B cell (primary cell): ENCODE results near the gene MRGPRX4. TPM values are rescaled to one million over a fixed set of nuclear protein-coding genes. Genes with fewer than 3 reads are reported as not detected.

Experiments
- ATAC-seq: fragments of 200-7000 bp; cut with Tn5 transposase; one replicate; pipeline ENCODE4 v1.10.0; 2021; ENCODE audit warnings: low read depth, mild to moderate bottlenecking, moderate number of reproducible peaks, moderate library complexity
- CTCF ChIA-PET: fragments of 350-600 bp; sonication (Branson Sonifier 250); formaldehyde crosslinking; loops from one replicate; lab custom pipeline; 2021; ENCODE audit warnings: antibody characterized with exemption, inconsistent platforms; lab: Charles Lee
- POLR2A ChIA-PET: fragments of 350-600 bp; sonication (Branson Sonifier 250); formaldehyde crosslinking; loops from one replicate; lab custom pipeline; 2021; ENCODE audit warnings: antibody characterized with exemption; lab: Charles Lee
- DNase-seq: peaks from one replicate; pipeline ENCODE4 v3.0.0; 2013
- H2AFZ ChIP-seq: 2 replicates; pipeline ENCODE4 v1.6.1; 2012; ENCODE audit warnings: mild to moderate bottlenecking, low read depth, low read length; ENCODE audit not compliant: insufficient read depth, poor library complexity, severe bottlenecking
- H3K27ac ChIP-seq, 2 donors: 1 replicate in 1 of 2; 2 replicates in 1 of 2; pipeline ENCODE4 v1.5.1; 2012 to 2013; ENCODE audit warnings: low read length in 2 of 2, mild to moderate bottlenecking in 2 of 2, moderate library complexity in 1 of 2
- H3K27me3 ChIP-seq, 4 experiments: fragments of 200-600 bp in 1 of 4; sonication (generic) in 1 of 4; replicated peaks in 1 of 4; 1 replicate in 2 of 4; 2 replicates in 2 of 4; pipeline versions ENCODE4 v1.6.1 to v1.7.0; 2013 to 2016; ENCODE audit warnings: low read length in 3 of 4, mild to moderate bottlenecking in 2 of 4, mixed read lengths in 1 of 4, moderate library complexity in 1 of 4; ENCODE audit not compliant: insufficient read depth in 4 of 4, control insufficient read depth in 3 of 4; ENCODE audit errors: control extremely low read depth in 1 of 4
- H3K36me3 ChIP-seq, 2 experiments: replicated peaks in 1 of 2; 1 replicate in 1 of 2; 2 replicates in 1 of 2; pipeline versions ENCODE4 v1.6.1 to v1.7.1; 2013; ENCODE audit warnings: low read length in 1 of 2; ENCODE audit not compliant: insufficient read depth in 2 of 2, control insufficient read depth in 1 of 2; ENCODE audit errors: control extremely low read depth in 1 of 2, extremely low read depth in 1 of 2
- H3K4me1 ChIP-seq, 2 donors: fragments of 200-600 bp in 1 of 2; sonication (generic) in 1 of 2; 1 replicate in 1 of 2; 2 replicates in 1 of 2; pipeline versions ENCODE4 v1.5.1 to v1.6.1; 2013 to 2017; ENCODE audit warnings: low read length in 2 of 2; ENCODE audit not compliant: control insufficient read depth in 2 of 2, insufficient read depth in 2 of 2
- H3K4me2 ChIP-seq: replicated peaks from 2 replicates; pipeline ENCODE3; 2012; ENCODE audit warnings: mild to moderate bottlenecking, low read depth, low read length; ENCODE audit not compliant: poor library complexity, severe bottlenecking
- H3K4me3 ChIP-seq, 5 experiments: fragments of 200-600 bp in 1 of 5; sonication (generic) in 1 of 5; 1 replicate in 3 of 5; 2 replicates in 2 of 5; pipeline versions ENCODE4 v1.5.1 to v1.7.0; 2011 to 2016; ENCODE audit warnings: low read length in 4 of 5, mild to moderate bottlenecking in 4 of 5, low read depth in 2 of 5, control low read depth in 1 of 5, moderate library complexity in 1 of 5; ENCODE audit not compliant: insufficient read depth in 1 of 5; ENCODE audit errors: control extremely low read depth in 1 of 5, extremely low read depth in 1 of 5
- H3K79me2 ChIP-seq: fragments of 200-600 bp; sonication (generic); one replicate; pipeline ENCODE4 v1.6.0; 2016; ENCODE audit warnings: low read length; ENCODE audit not compliant: control insufficient read depth, insufficient read depth
- H3K9ac ChIP-seq: fragments of 200-600 bp; sonication (generic); 2 replicates; pipeline ENCODE4 v1.6.1; 2017; ENCODE audit warnings: mild to moderate bottlenecking, low read length, moderate library complexity
- H3K9me3 ChIP-seq, 3 donors: one replicate each; pipeline versions ENCODE4 v1.6.1 to v1.7.1; 2013; ENCODE audit warnings: low read length in 2 of 3; ENCODE audit not compliant: control insufficient read depth in 2 of 3, insufficient read depth in 1 of 3; ENCODE audit errors: control extremely low read depth in 1 of 3
- H4K20me1 ChIP-seq: 2 replicates; pipeline ENCODE4 v1.6.0; 2012; ENCODE audit warnings: mild to moderate bottlenecking, low read length; ENCODE audit not compliant: insufficient read depth, control insufficient read depth, poor library complexity, severe bottlenecking
- H3K27ac Mint-ChIP-seq: one replicate; pipeline ENCODE4 v1.8.0; 2021; ENCODE audit warnings: mixed read lengths
- H3K27me3 Mint-ChIP-seq: one replicate; pipeline ENCODE4 v1.8.0; 2021; ENCODE audit warnings: mixed read lengths
- H3K4me1 Mint-ChIP-seq: one replicate; pipeline ENCODE4 v1.8.0; 2021; ENCODE audit warnings: mixed read lengths
- H3K4me3 Mint-ChIP-seq: one replicate; pipeline ENCODE4 v1.8.0; 2021; ENCODE audit warnings: mixed read lengths
- H3K9me3 Mint-ChIP-seq: one replicate; pipeline ENCODE4 v1.8.0; 2022; ENCODE audit warnings: mixed read lengths; ENCODE audit not compliant: insufficient read depth
- EZH2 ChIP-seq: IDR thresholded peaks from 2 replicates; pipeline ENCODE4 v1.6.1; 2012; ENCODE audit warnings: borderline replicate concordance, low read depth, mild to moderate bottlenecking, moderate library complexity, low read length; ENCODE audit not compliant: insufficient read depth, poor library complexity, severe bottlenecking
- WGBS: methylation state at CpG from one replicate; pipeline ENCODE4 v1.1.5; 2013; ENCODE audit warnings: missing lambda C conversion rate; ENCODE audit not compliant: insufficient coverage; 5-methylcytosine and 5-hydroxymethylcytosine counted together
- intact Hi-C: fragments of 100-400 bp; cut with micrococcal nuclease; formaldehyde crosslinking; loops from one replicate; pipeline ENCODE4 v1.10.0; 2022
- polyA plus RNA-seq: library from polyadenylated mRNA; depleted of rRNA; stranded (reverse); fragments of >200 nt; gene quantifications from 2 replicates; pipeline ENCODE4 v1.2.3, GENCODE V29; 2012
- total RNA-seq, 2 donors: library from RNA; stranded (reverse); fragments of 120-200 nt in 1 of 2; gene quantifications; 1 replicate in 1 of 2; 2 replicates in 1 of 2; pipeline versions ENCODE4 v1.2.3 to v1.2.4, GENCODE V29; 2013 to 2022
- TF ChIP-seq, protein P1 (sequence below): fragments of 200-600 bp; IDR thresholded peaks from one replicate; pipeline ENCODE4 v1.8.0; 2022; ENCODE audit warnings: antibody characterized with exemption, mild to moderate bottlenecking

Gene MRGPRX4
- total and polyA plus RNA-seq, 2 donors (not counting 1 experiment from before 2014, with no cell fraction given), result 0.12 TPM; not detected in 1

DNA sequence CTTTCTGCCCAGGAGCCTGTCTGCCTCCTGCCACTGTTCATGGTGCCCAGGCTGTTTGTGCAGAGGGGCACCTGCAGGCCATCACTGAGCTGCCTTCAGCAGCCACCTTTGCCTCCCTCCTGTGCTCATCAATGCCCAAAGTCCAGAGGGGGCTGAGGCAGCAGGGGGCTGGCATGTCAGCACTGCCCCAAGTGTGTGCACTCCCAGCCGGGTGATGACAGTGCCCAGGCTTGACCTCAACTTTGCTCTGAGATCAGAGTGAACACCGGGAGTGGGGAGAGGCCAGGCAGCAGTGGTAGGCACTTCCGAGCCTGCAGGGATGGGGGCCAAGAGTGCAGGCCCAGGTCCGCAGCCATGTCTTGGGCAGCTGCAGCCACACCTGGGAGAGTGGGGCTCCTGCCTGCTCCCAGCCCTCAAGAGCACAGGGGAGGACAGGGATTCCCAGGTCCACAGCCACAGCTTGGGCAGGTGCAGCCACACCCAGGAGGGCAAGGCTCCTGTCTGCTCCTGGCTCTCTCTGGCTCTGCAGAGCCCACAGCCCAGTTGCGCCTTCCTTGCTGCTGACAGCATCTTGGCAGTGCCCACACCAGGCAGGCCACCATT, 48.7 kb downstream of the MRGPRX4 start:
- Histone ChIP-seq H3K9ac (no peak overlapping the region), H3K36me3 (no peaks in the 10 kb centered on the region), H4K20me1 (no peaks in the 10 kb centered on the region), H3K4me1 (peaks cover 5 to 9% of the 10 kb centered on the region in 2 donors), H3K4me3 (no peak overlapping the region), H3K4me2 (no peak overlapping the region), H2AFZ (no peak overlapping the region), H3K27me3 (peaks cover 0 to 4% (median 0%) of the 10 kb centered on the region in 4 experiments), H3K9me3 (peaks cover 0 to 16% (median 0%) of the 10 kb centered on the region in 3 donors), H3K79me2 (no peaks in the 10 kb centered on the region), H3K27ac (no peak overlapping the region)
- ChIA-PET POLR2A (no interaction called here), CTCF (interaction anchor here (0.9 kb wide), 1 partner anchor 23 kb away, joined by 3 read pairs; no protein-coding TSS in a partner anchor)
- no peak for TF ChIP-seq EZH2
- TF ChIP-seq, protein P1, sequence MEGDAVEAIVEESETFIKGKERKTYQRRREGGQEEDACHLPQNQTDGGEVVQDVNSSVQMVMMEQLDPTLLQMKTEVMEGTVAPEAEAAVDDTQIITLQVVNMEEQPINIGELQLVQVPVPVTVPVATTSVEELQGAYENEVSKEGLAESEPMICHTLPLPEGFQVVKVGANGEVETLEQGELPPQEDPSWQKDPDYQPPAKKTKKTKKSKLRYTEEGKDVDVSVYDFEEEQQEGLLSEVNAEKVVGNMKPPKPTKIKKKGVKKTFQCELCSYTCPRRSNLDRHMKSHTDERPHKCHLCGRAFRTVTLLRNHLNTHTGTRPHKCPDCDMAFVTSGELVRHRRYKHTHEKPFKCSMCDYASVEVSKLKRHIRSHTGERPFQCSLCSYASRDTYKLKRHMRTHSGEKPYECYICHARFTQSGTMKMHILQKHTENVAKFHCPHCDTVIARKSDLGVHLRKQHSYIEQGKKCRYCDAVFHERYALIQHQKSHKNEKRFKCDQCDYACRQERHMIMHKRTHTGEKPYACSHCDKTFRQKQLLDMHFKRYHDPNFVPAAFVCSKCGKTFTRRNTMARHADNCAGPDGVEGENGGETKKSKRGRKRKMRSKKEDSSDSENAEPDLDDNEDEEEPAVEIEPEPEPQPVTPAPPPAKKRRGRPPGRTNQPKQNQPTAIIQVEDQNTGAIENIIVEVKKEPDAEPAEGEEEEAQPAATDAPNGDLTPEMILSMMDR, result no peak
- H3K9me3 Mint-ChIP-seq, result no peaks in the 10 kb centered on the region
- H3K27ac Mint-ChIP-seq, result no peak overlapping the region
- intact Hi-C loops, result no loop called here
- no peak overlapping the region for H3K4me3 Mint-ChIP-seq
- WGBS, result 79% methylated on average over 5 of the region's 5 CpGs
- DNase-seq (no peak), ATAC-seq (no peak)
- no peaks in the 10 kb centered on the region for H3K4me1 Mint-ChIP-seq
- H3K27me3 Mint-ChIP-seq, result peaks cover 12% of the 10 kb centered on the region

DNA sequence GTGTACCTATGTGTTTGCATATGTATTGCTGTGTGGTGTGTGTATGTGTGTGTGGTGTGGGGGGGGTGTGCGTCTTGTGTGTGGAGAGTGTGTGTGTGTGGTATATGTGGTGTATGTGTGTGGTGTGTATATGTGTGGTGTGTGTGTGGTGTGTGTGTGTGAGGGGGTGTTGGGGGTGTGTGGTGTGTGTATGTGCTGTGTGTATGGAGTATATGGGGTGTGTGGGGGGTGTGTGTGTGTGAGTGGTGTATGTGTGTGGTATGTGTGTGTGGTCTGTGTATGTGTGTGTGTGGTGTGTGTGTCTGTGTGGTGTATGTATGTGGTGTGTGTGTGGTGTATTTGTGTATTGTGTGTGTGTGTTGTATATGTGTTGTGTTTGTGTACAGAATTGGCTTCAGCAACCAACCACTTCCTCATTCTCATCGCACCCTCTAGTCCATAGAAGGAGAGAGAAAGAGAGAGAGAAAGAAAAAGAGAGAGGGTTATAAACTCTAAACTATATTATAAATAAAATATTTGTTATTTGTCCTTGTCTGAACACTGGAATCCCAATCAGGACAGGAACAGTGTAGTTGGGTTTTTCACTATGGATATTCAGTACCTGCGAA, 50.3 kb downstream of the MRGPRX4 start:
- intact Hi-C loops, result no loop called here
- ATAC-seq, result no peak

More for the DNA sequence above, 50.3 kb downstream of the MRGPRX4 start:
- Histone ChIP-seq H3K36me3 (no peaks in the 10 kb centered on the region), H3K9ac (no peak overlapping the region), H3K4me1 (peaks cover 9 to 12% of the 10 kb centered on the region in 2 donors), H3K4me2 (no peak overlapping the region), H2AFZ (no peak overlapping the region), H3K9me3 (peaks cover 0 to 16% (median 0%) of the 10 kb centered on the region in 3 donors), H4K20me1 (no peaks in the 10 kb centered on the region), H3K79me2 (no peaks in the 10 kb centered on the region), H3K27me3 (no peaks in the 10 kb centered on the region), H3K4me3 (no peak overlapping the region), H3K27ac (no peak overlapping the region)
- no peaks in the 10 kb centered on the region for H3K4me1 Mint-ChIP-seq
- no peak overlapping the region for H3K27ac Mint-ChIP-seq
- POLR2A ChIA-PET, result no interaction called here
- no peak overlapping the region for H3K4me3 Mint-ChIP-seq
- WGBS, result 92% methylated on average over 1 of the region's 3 CpGs
- H3K9me3 Mint-ChIP-seq, result no peaks in the 10 kb centered on the region
- CTCF ChIA-PET, result no interaction called here
- peaks cover 3% of the 10 kb centered on the region for H3K27me3 Mint-ChIP-seq
- DNase-seq, result no peak
- TF ChIP-seq EZH2, result no peak
- TF ChIP-seq, protein P1, result no peak
